Omental fat pad (tissue), 4 donors: ENCODE measurements around the gene CARMIL1. TPM values are rescaled to one million over a fixed set of nuclear protein-coding genes. Genes with fewer than 3 reads are reported as not detected.
A peak's percentile ranks its signal among the peaks of the same experiment; 100 is the strongest.

Experiments
- ATAC-seq: fragments of 150-250 bp; one replicate; pipeline ENCODE4 v1.9.1; 2016; ENCODE audit warnings: mild to moderate bottlenecking, moderate library complexity; ENCODE audit not compliant: low FRiP score
- DNase-seq: peaks from one replicate; pipeline ENCODE4 v3.0.0-alpha.2; 2019; ENCODE audit warnings: low spot score
- total RNA-seq, 4 donors: library from RNA; depleted of rRNA; stranded (reverse); fragments of >200 nt; gene quantifications; one replicate each; pipeline ENCODE4 v1.1.0, GENCODE V29; 2016
- TF ChIP-seq, protein P1 (sequence below), 3 donors: fragments of 450-650 bp; IDR thresholded peaks; one replicate each; pipeline ENCODE4 v1.5.1; 2016 to 2017; ENCODE audit warnings: antibody characterized with exemption in 3 of 3, mild to moderate bottlenecking in 3 of 3, moderate library complexity in 2 of 3

The CARMIL1 gene
- total RNA-seq, 4 donors from 2014 or later = 24.4 to 35.3 (median 29.6) TPM

GRCh38 chr6:25536781-25537180, 257.6 kb downstream of the CARMIL1 start:
- DNase-seq (no peak), ATAC-seq (no peak)
- TF ChIP-seq, protein P1, sequence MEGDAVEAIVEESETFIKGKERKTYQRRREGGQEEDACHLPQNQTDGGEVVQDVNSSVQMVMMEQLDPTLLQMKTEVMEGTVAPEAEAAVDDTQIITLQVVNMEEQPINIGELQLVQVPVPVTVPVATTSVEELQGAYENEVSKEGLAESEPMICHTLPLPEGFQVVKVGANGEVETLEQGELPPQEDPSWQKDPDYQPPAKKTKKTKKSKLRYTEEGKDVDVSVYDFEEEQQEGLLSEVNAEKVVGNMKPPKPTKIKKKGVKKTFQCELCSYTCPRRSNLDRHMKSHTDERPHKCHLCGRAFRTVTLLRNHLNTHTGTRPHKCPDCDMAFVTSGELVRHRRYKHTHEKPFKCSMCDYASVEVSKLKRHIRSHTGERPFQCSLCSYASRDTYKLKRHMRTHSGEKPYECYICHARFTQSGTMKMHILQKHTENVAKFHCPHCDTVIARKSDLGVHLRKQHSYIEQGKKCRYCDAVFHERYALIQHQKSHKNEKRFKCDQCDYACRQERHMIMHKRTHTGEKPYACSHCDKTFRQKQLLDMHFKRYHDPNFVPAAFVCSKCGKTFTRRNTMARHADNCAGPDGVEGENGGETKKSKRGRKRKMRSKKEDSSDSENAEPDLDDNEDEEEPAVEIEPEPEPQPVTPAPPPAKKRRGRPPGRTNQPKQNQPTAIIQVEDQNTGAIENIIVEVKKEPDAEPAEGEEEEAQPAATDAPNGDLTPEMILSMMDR (IDR thresholded peaks at IDR 0.05) = no peak

DNA sequence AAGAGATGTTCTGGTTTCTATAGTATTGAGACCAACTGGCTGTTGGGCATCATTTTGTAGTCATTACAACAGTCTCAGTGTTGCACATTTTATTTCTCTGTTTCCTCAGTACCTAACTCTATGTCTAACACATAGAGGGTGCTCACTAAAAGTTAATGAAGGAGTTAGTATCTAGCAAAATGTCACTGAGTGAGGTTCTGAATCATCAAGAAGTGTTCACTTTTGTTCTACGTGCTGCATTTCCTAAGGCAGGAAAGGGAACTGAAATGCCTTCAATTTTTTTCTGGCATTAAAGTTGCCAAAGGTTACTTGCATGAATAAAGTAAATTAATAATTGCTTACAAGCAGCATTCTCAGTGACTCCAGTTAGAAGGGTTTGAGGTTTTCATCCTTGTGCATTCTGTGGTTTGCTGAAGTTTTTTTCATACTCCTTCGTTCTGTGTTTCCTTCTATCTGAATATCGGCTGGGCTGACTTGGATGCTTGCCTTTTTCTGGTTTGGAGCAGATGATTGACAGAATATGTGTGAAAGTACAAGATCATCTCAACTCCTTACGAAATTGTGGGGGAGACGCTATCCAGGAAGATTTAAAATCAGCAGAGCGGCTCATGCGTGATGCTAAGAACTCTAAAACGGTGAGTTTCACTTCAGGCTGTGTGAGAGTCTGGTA, 258.3 kb downstream of the CARMIL1 start:
- DNase-seq = no peak
- ATAC-seq = peak; percentile 87
- TF ChIP-seq, protein P1 (IDR thresholded peaks at IDR 0.05) = no peak

DNA sequence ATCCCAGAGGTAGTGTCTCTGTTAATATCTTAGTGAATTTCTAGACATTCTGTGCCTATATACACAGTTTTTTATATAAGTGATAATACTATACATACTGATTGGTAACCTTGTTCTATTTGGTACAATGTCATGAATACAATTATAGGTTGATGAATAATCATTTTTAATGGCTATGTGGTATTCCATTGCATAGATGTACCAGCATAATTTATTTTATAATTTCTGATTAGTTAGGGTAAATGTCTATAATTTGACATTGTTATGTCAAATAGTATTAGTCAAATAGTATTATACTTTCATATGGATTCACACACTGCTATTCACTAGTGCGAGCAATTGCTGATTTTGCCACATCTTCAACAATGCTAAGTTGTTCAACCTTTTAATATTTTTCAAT, 262.1 kb downstream of the CARMIL1 start:
- ATAC-seq = no peak
- no peak for DNase-seq
- TF ChIP-seq, protein P1 (IDR thresholded peaks at IDR 0.05) = no peak

DNA sequence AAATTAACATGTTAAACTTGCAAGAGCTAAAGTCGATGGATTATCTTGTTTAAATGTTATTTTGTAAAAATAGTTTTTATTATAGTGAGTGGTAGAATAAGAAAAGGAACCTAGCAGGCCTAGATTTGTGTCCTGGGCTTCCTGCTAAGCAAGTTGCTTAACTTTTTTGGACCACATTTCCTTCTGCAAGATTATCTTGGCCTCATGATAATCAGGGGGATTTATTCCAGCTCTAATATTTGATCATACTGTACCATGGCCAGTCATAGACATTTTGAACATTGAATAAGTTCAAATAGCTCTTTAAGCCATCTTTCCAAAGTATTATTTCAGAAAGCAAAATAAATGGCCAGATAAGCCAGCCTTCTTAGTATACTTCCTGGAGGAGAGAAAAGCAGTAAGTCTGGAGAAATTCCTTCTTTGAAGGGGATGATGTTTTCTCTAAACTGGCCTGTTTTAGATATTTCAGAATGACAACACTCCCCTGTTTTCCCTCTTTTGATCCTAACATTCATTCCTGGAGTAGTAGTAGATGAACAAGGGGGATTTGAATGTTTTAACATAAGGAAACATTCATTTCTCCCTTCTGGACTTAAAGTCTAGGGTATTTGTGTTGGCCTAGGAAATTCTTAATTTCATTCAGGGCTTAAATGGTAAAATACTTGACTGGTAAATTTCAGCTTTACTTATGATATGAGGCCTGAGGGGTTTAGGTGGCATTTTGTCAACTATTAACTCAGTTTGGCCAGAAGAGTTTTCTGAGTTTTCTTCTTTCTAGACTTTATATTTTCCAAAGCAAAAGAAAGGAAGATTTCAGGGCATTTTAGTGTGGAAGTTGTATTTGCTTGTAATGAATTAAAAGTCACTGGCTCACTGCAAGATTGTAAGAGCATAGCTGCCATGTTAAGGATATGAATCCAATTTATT, 264.1 kb downstream of the CARMIL1 start:
- TF ChIP-seq, protein P1 (IDR thresholded peaks at IDR 0.05) = no peak
- ATAC-seq (no peak), DNase-seq (no peak)

DNA sequence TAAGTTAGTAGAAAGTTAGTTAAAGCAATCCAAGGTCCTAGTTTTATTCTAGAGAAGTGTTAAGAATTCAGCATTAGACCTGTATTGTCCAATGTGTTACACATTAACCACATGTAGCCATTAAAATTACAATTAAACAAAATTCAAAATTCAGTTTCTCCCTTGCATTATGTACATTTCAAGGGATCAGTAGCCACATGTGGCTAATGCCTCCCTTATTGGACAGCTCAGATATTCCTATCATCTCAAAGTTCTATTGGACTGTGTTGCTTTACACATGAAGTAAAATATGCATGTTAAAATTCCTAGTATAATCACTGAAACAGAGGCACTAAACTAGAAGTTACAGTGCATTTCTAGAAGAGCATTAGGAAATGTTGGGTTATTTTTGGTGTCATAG, 265.7 kb downstream of the CARMIL1 start:
- ATAC-seq (no peak), DNase-seq (no peak)
- TF ChIP-seq, protein P1 (IDR thresholded peaks at IDR 0.05) = no peak

GRCh38 chr6:25547797-25548196, 268.6 kb downstream of the CARMIL1 start:
- ATAC-seq = no peak

More at GRCh38 chr6:25547797-25548196, 268.6 kb downstream of the CARMIL1 start:
- TF ChIP-seq, protein P1 (IDR thresholded peaks at IDR 0.05) = no peak
- no peak for DNase-seq
